Measurements from ENCODE around the gene DEF6.
"Not testable (repeated sequence)": the region's sequence is repeated elsewhere in the genome, so short reads cannot be mapped to it uniquely, and the experiment has no call there.

DEF6 gene

GRCh38 chr6:35304299-35304698 is 6.7 kb downstream of the DEF6 start:
- in situ Hi-C loops (cut with HindIII; ENCODE audit: low sequenced_read_pairs), result no loop called here
- no peak overlapping the region for H3K4me3 ChIP-seq (ENCODE audit: low read depth, low read length)
- no peak for TF ChIP-seq CTCF (IDR thresholded peaks at IDR 0.05; ENCODE audit: low read depth, low read length)
- DNase-seq (ENCODE audit: low read depth, low spot score), result no peak

GRCh38 chr6:35305117-35305516 is 7.5 kb downstream of the DEF6 start:
- in situ Hi-C loops (cut with HindIII; ENCODE audit: low sequenced_read_pairs), result no loop called here
- H3K4me3 ChIP-seq (ENCODE audit: low read depth, low read length), result no peak overlapping the region
- TF ChIP-seq CTCF (IDR thresholded peaks at IDR 0.05; ENCODE audit: low read depth, low read length), result no peak
- DNase-seq (ENCODE audit: low read depth, low spot score), result no peak

- H3K4me3 ChIP-seq (ENCODE audit: low read depth, low read length); in situ Hi-C loops (cut with HindIII; ENCODE audit: low sequenced_read_pairs); DNase-seq (ENCODE audit: low read depth, low spot score): not testable (repeated sequence)
Observed at GRCh38 chr6:35307138-35307537, 9.5 kb downstream of the DEF6 start.

GRCh38 chr6:35308543-35308942 is 10.9 kb downstream of the DEF6 start:
- DNase-seq (ENCODE audit: low read depth, low spot score); H3K4me3 ChIP-seq (ENCODE audit: low read depth, low read length); in situ Hi-C loops (cut with HindIII; ENCODE audit: low sequenced_read_pairs): not testable (repeated sequence)

- no peak for DNase-seq (ENCODE audit: low read depth, low spot score)
- H3K4me3 ChIP-seq (ENCODE audit: low read depth, low read length), result no peak overlapping the region
- in situ Hi-C loops (cut with HindIII; ENCODE audit: low sequenced_read_pairs), result no loop called here
- no peak for TF ChIP-seq CTCF (IDR thresholded peaks at IDR 0.05; ENCODE audit: low read depth, low read length)
Observed at GRCh38 chr6:35309611-35310264, 12.1 kb downstream of the DEF6 start.

GRCh38 chr6:35310265-35310831 is 12.7 kb downstream of the DEF6 start:
- TF ChIP-seq CTCF (IDR thresholded peaks at IDR 0.05; ENCODE audit: low read depth, low read length), result no peak
- DNase-seq (ENCODE audit: low read depth, low spot score), result no peak
- H3K4me3 ChIP-seq (ENCODE audit: low read depth, low read length), result no peak overlapping the region
- in situ Hi-C loops (cut with HindIII; ENCODE audit: low sequenced_read_pairs), result no loop called here

GRCh38 chr6:35311390-35312075 is 13.9 kb downstream of the DEF6 start:
- in situ Hi-C loops (cut with HindIII; ENCODE audit: low sequenced_read_pairs), result no loop called here
- H3K4me3 ChIP-seq (ENCODE audit: low read depth, low read length), result no peak overlapping the region
- DNase-seq (ENCODE audit: low read depth, low spot score), result no peak
- no peak for TF ChIP-seq CTCF (IDR thresholded peaks at IDR 0.05; ENCODE audit: low read depth, low read length)
